Glutamatergic neuron (in vitro differentiated cells): Measurements from ENCODE around the gene REC114. TPM values are rescaled to one million over a fixed set of nuclear protein-coding genes. Genes with fewer than 3 reads are reported as not detected.
"Not testable (repeated sequence)": the region's sequence is repeated elsewhere in the genome, so short reads cannot be mapped to it uniquely, and the experiment has no call there.

Experiments
- DNase-seq: peaks from one replicate; pipeline ENCODE4 v3.0.0; 2022
- H3K27ac Mint-ChIP-seq: one replicate; pipeline ENCODE4 v1.8.0; 2020; ENCODE audit warnings: mild to moderate bottlenecking, mixed read lengths, inconsistent platforms; ENCODE audit not compliant: unreplicated experiment
- H3K27me3 Mint-ChIP-seq: one replicate; pipeline ENCODE4 v1.8.0; 2020; ENCODE audit warnings: mild to moderate bottlenecking, moderate library complexity, mixed read lengths, inconsistent platforms; ENCODE audit not compliant: unreplicated experiment
- H3K36me3 Mint-ChIP-seq: one replicate; pipeline ENCODE4 v1.8.0; 2020; ENCODE audit warnings: mild to moderate bottlenecking, mixed read lengths, inconsistent platforms; ENCODE audit not compliant: unreplicated experiment
- H3K4me1 Mint-ChIP-seq: one replicate; pipeline ENCODE4 v1.8.0; 2020; ENCODE audit warnings: mild to moderate bottlenecking, low read depth, mixed read lengths, inconsistent platforms; ENCODE audit not compliant: unreplicated experiment
- H3K4me3 Mint-ChIP-seq: one replicate; pipeline ENCODE4 v1.8.0; 2020; ENCODE audit warnings: mild to moderate bottlenecking, mixed read lengths, inconsistent platforms; ENCODE audit not compliant: unreplicated experiment
- H3K9me3 Mint-ChIP-seq: one replicate; pipeline ENCODE4 v1.8.0; 2020; ENCODE audit warnings: mild to moderate bottlenecking, moderate library complexity, mixed read lengths, inconsistent platforms; ENCODE audit not compliant: unreplicated experiment
- CTCF ChIP-seq: fragments of 200-600 bp; sonication (generic); IDR thresholded peaks from one replicate; pipeline ENCODE4 v1.5.0; 2021; ENCODE audit not compliant: partially characterized antibody, unreplicated experiment
- total RNA-seq: library from RNA; stranded (reverse); fragmentation: NEBNext Ultra II Directional; extraction: Animal tissue kit (Norgen Biotek cat#: 25700); gene quantifications from one replicate; pipeline ENCODE4 v1.2.1, GENCODE V29; 2021; ENCODE audit not compliant: unreplicated experiment

REC114 gene
- total RNA-seq, 1 donor from 2014 or later = not detected

- Mint-ChIP-seq H3K4me1 (peaks cover 10% of the 10 kb centered on the region), H3K27ac (no peak overlapping the region), H3K27me3 (peaks cover 3% of the 10 kb centered on the region), H3K36me3 (no peaks in the 10 kb centered on the region), H3K9me3 (no peaks in the 10 kb centered on the region), H3K4me3 (no peak overlapping the region)
- TF ChIP-seq CTCF = no peak
- no peak for DNase-seq
Measured at GRCh38 chr15:73398861-73399260, 44.1 kb upstream of the REC114 start.

GRCh38 chr15:73400222-73400621 is 42.7 kb upstream of the REC114 start:
- not testable (repeated sequence) for H3K4me1 Mint-ChIP-seq, DNase-seq, H3K27me3 Mint-ChIP-seq, H3K4me3 Mint-ChIP-seq, H3K36me3 Mint-ChIP-seq, H3K9me3 Mint-ChIP-seq, H3K27ac Mint-ChIP-seq

- H3K4me1 Mint-ChIP-seq = peaks cover 6% of the 10 kb centered on the region
- H3K9me3 Mint-ChIP-seq = peaks cover 2% of the 10 kb centered on the region
- no peak for DNase-seq
- H3K36me3 Mint-ChIP-seq = no peaks in the 10 kb centered on the region
- TF ChIP-seq CTCF = no peak
- H3K27me3 Mint-ChIP-seq = no peaks in the 10 kb centered on the region
- H3K4me3 Mint-ChIP-seq = no peak overlapping the region
- no peak overlapping the region for H3K27ac Mint-ChIP-seq
Measured at GRCh38 chr15:73403171-73403570, 39.8 kb upstream of the REC114 start.

- Mint-ChIP-seq H3K27me3 (peaks cover 1% of the 10 kb centered on the region), H3K9me3 (no peaks in the 10 kb centered on the region), H3K4me3 (no peak overlapping the region), H3K36me3 (peaks cover 6% of the 10 kb centered on the region), H3K27ac (no peak overlapping the region), H3K4me1 (no peaks in the 10 kb centered on the region)
- no peak for TF ChIP-seq CTCF
- no peak for DNase-seq
Measured at GRCh38 chr15:73414876-73415275, 28.1 kb upstream of the REC114 start.

GRCh38 chr15:73424506-73424905 is 18.5 kb upstream of the REC114 start:
- no peak for TF ChIP-seq CTCF
- Mint-ChIP-seq H3K27ac (no peak overlapping the region), H3K9me3 (no peaks in the 10 kb centered on the region), H3K36me3 (no peaks in the 10 kb centered on the region), H3K27me3 (peaks cover 3% of the 10 kb centered on the region), H3K4me3 (no peak overlapping the region), H3K4me1 (no peaks in the 10 kb centered on the region)
- no peak for DNase-seq

- DNase-seq = no peak
- no peaks in the 10 kb centered on the region for H3K9me3 Mint-ChIP-seq
- no peak for TF ChIP-seq CTCF
- H3K4me3 Mint-ChIP-seq = no peak overlapping the region
- no peaks in the 10 kb centered on the region for H3K4me1 Mint-ChIP-seq
- H3K36me3 Mint-ChIP-seq = no peaks in the 10 kb centered on the region
- H3K27me3 Mint-ChIP-seq = peaks cover 3% of the 10 kb centered on the region
- no peak overlapping the region for H3K27ac Mint-ChIP-seq
Measured at GRCh38 chr15:73425510-73425909, 17.5 kb upstream of the REC114 start.
